H9 (cell line): ENCODE measurements around the gene ADAMTS8. TPM values are rescaled to one million over a fixed set of nuclear protein-coding genes. Genes with fewer than 3 reads are reported as not detected.

ENCODE experiments used
- DNase-seq: peaks from one replicate; pipeline ENCODE4 v3.0.0-alpha.2; 2017
- H2AFZ ChIP-seq: one replicate; pipeline ENCODE4 v1.6.1; 2013; ENCODE audit warnings: mild to moderate bottlenecking, low read length, control low read depth, moderate library complexity
- H2AK5ac ChIP-seq: 2 replicates; pipeline ENCODE4 v1.6.1; 2013; ENCODE audit warnings: low read length, control low read depth, mixed read lengths; ENCODE audit not compliant: insufficient read length
- H2BK120ac ChIP-seq: one replicate; pipeline ENCODE4 v1.6.1; 2013; ENCODE audit warnings: low read depth, mild to moderate bottlenecking, low read length, control low read depth, inconsistent platforms; ENCODE audit not compliant: poor library complexity, severe bottlenecking
- H2BK12ac ChIP-seq: 2 replicates; pipeline ENCODE4 v1.6.1; 2013; ENCODE audit warnings: low read length, control low read depth, mixed read lengths, low read depth; ENCODE audit not compliant: insufficient read length
- H2BK15ac ChIP-seq: 2 replicates; pipeline ENCODE4 v1.6.1; 2013; ENCODE audit warnings: low read depth, low read length, control low read depth
- H2BK20ac ChIP-seq: one replicate; pipeline ENCODE4 v1.6.1; 2013; ENCODE audit warnings: low read depth, mild to moderate bottlenecking, low read length, control low read depth, inconsistent platforms; ENCODE audit not compliant: poor library complexity, severe bottlenecking
- H2BK5ac ChIP-seq: 2 replicates; pipeline ENCODE4 v1.6.1; 2013; ENCODE audit warnings: low read length, control low read depth, mixed read lengths; ENCODE audit not compliant: insufficient read length
- H3K14ac ChIP-seq: 2 replicates; pipeline ENCODE4 v1.6.1; 2013; ENCODE audit warnings: low read length, control low read depth; ENCODE audit not compliant: insufficient read depth
- H3K18ac ChIP-seq: 2 replicates; pipeline ENCODE4 v1.6.1; 2013; ENCODE audit warnings: low read depth, mild to moderate bottlenecking, mixed read lengths, low read length, control low read depth; ENCODE audit not compliant: insufficient read length
- H3K23ac ChIP-seq: 2 replicates; pipeline ENCODE4 v1.6.1; 2013; ENCODE audit warnings: low read length, control low read depth, mixed read lengths, low read depth; ENCODE audit not compliant: insufficient read length
- H3K23me2 ChIP-seq: 2 replicates; pipeline ENCODE4 v1.6.1; 2013; ENCODE audit warnings: low read depth, mild to moderate bottlenecking, mixed read lengths, low read length, control low read depth; ENCODE audit not compliant: insufficient read length, poor library complexity, severe bottlenecking
- H3K27ac ChIP-seq: 2 replicates; pipeline ENCODE4 v1.5.1; 2013; ENCODE audit warnings: low read length, control low read depth, mixed read lengths, low read depth; ENCODE audit not compliant: insufficient read length
- H3K27me3 ChIP-seq: 2 replicates; pipeline ENCODE4 v1.6.1; 2013; ENCODE audit warnings: low read length, control low read depth, inconsistent platforms; ENCODE audit not compliant: insufficient read depth
- H3K4ac ChIP-seq: 2 replicates; pipeline ENCODE4 v1.6.1; 2013; ENCODE audit warnings: low read depth, mild to moderate bottlenecking, control low read depth, inconsistent platforms, low read length, moderate library complexity
- H3K4me1 ChIP-seq: 2 replicates; pipeline ENCODE4 v1.6.1; 2013; ENCODE audit warnings: low read length, control low read depth, inconsistent platforms; ENCODE audit not compliant: insufficient read depth
- H3K4me2 ChIP-seq: 2 replicates; pipeline ENCODE4 v1.6.1; 2013; ENCODE audit warnings: low read length, control low read depth, mixed read lengths; ENCODE audit not compliant: insufficient read length, insufficient read depth
- H3K56ac ChIP-seq: 2 replicates; pipeline ENCODE4 v1.6.1; 2013; ENCODE audit warnings: low read depth, mild to moderate bottlenecking, mixed read lengths, low read length, control low read depth; ENCODE audit not compliant: insufficient read length
- H3K79me1 ChIP-seq: 2 replicates; pipeline ENCODE4 v1.6.1; 2013; ENCODE audit warnings: low read depth, mild to moderate bottlenecking, moderate library complexity, low read length, control low read depth, inconsistent platforms; ENCODE audit not compliant: insufficient read depth, poor library complexity, severe bottlenecking
- H3K79me2 ChIP-seq: 2 replicates; pipeline ENCODE4 v1.6.1; 2013; ENCODE audit warnings: low read length, control low read depth, inconsistent platforms; ENCODE audit not compliant: insufficient read depth
- H3K9ac ChIP-seq: 2 replicates; pipeline ENCODE4 v1.6.1; 2013; ENCODE audit warnings: low read length, control low read depth, mixed read lengths; ENCODE audit not compliant: insufficient read length; ENCODE audit errors: extremely low read depth
- H3K9me3 ChIP-seq: one replicate; pipeline ENCODE4 v1.6.1; 2013; ENCODE audit warnings: low read depth, low read length, inconsistent platforms; ENCODE audit not compliant: control insufficient read depth
- H3T11ph ChIP-seq: one replicate; pipeline ENCODE4 v1.6.1; 2013; ENCODE audit warnings: mild to moderate bottlenecking, low read length, control low read depth, inconsistent platforms
- H4K20me1 ChIP-seq: one replicate; pipeline ENCODE4 v1.6.1; 2013; ENCODE audit not compliant: control insufficient read depth, insufficient read length, insufficient read depth
- H4K5ac ChIP-seq: 2 replicates; pipeline ENCODE4 v1.6.1; 2013; ENCODE audit warnings: low read depth, mild to moderate bottlenecking, mixed read lengths, low read length, control low read depth; ENCODE audit not compliant: insufficient read length
- H4K8ac ChIP-seq: replicated peaks from 2 replicates; pipeline ENCODE4 v1.6.1; 2013; ENCODE audit warnings: low read length, control low read depth, mixed read lengths, low read depth; ENCODE audit not compliant: insufficient read length
- H4K91ac ChIP-seq: 2 replicates; pipeline ENCODE4 v1.6.1; 2013; ENCODE audit warnings: low read depth, mild to moderate bottlenecking, moderate library complexity, mixed read lengths, low read length, control low read depth; ENCODE audit not compliant: insufficient read length
- H3K27ac Mint-ChIP-seq, 3 experiments: 2 replicates in 2 of 3; 3 replicates in 1 of 3; pipeline ENCODE4 v1.8.0; 2020 to 2021; ENCODE audit warnings: mixed read lengths in 3 of 3, mild to moderate bottlenecking in 1 of 3, moderate library complexity in 1 of 3
- H3K27me3 Mint-ChIP-seq: 2 replicates; pipeline ENCODE4 v1.8.0; 2021; ENCODE audit warnings: low read depth, mild to moderate bottlenecking, moderate library complexity, mixed read lengths
- H3K36me3 Mint-ChIP-seq, 3 experiments: 2 replicates in 2 of 3; 3 replicates in 1 of 3; pipeline ENCODE4 v1.8.0; 2020 to 2021; ENCODE audit warnings: low read depth in 3 of 3, mixed read lengths in 3 of 3; ENCODE audit not compliant: insufficient read depth in 1 of 3
- H3K4me1 Mint-ChIP-seq, 2 experiments: 2 replicates each; pipeline ENCODE4 v1.8.0; 2020; ENCODE audit warnings: mixed read lengths in 2 of 2
- H3K4me3 Mint-ChIP-seq, 2 experiments: 2 replicates in 1 of 2; 3 replicates in 1 of 2; pipeline ENCODE4 v1.8.0; 2020 to 2021; ENCODE audit warnings: mild to moderate bottlenecking in 2 of 2, mixed read lengths in 2 of 2, moderate library complexity in 1 of 2
- H3K9me3 Mint-ChIP-seq, 2 experiments: 2 replicates in 1 of 2; 3 replicates in 1 of 2; pipeline ENCODE4 v1.8.0; 2020; ENCODE audit warnings: mild to moderate bottlenecking in 2 of 2, mixed read lengths in 2 of 2, moderate library complexity in 1 of 2
- CTCF ChIP-seq: fragments of 200-600 bp; sonication (generic); conservative IDR thresholded peaks from 3 replicates; pipeline ENCODE4 v1.8.0; 2021; ENCODE audit warnings: antibody characterized with exemption, mild to moderate bottlenecking
- WGBS: extraction: QIAGEN DNeasy Blood & Tissue Kit; methylation state at CpG from one replicate; pipeline ENCODE4 v1.1.7; 2013; ENCODE audit warnings: missing lambda C conversion rate, low lambda C conversion rate, mixed read lengths; ENCODE audit not compliant: insufficient read length; ENCODE audit errors: extremely low coverage; 5-methylcytosine and 5-hydroxymethylcytosine counted together
- total RNA-seq: library from RNA; stranded (reverse); gene quantifications from 2 replicates; pipeline ENCODE4 v1.2.1, GENCODE V29; 2021

ADAMTS8 gene
- total RNA-seq, 1 experiment from 2014 or later, result 5.0 TPM

GRCh38 chr11:130380778-130381177 is 47.6 kb downstream of the ADAMTS8 start:
- Histone ChIP-seq H3K79me2 (no peaks in the 10 kb centered on the region; the same call in 1 of the 2 replicates), H2BK5ac (no peak overlapping the region), H3T11ph (no peak overlapping the region), H4K91ac (peak overlapping the region; percentile 42), H3K4me2 (no peak overlapping the region), H3K27ac (no peak overlapping the region), H2AFZ (no peak overlapping the region), H2BK15ac (no peak overlapping the region), H3K18ac (peak overlapping the region; percentile 18), H2BK20ac (no peak overlapping the region), H3K4me1 (peaks cover 12% of the 10 kb centered on the region; the same call in 1 of the 2 replicates), H3K79me1 (no peaks in the 10 kb centered on the region), H3K14ac (no peak overlapping the region), H3K27me3 (no peaks in the 10 kb centered on the region), H4K8ac (no peak overlapping the region), H2BK120ac (no peak overlapping the region), H3K9ac (no peak overlapping the region), H2BK12ac (no peak overlapping the region), H2AK5ac (no peak overlapping the region), H3K4ac (no peak overlapping the region; the same call in 1 of the 2 replicates), H4K20me1 (no peaks in the 10 kb centered on the region), H3K23me2 (no peaks in the 10 kb centered on the region), H4K5ac (no peak overlapping the region), H3K9me3 (no peaks in the 10 kb centered on the region), H3K56ac (no peak overlapping the region), H3K23ac (no peak overlapping the region)
- Mint-ChIP-seq H3K4me1 (peaks cover 60 to 63% of the 10 kb centered on the region in 2 experiments), H3K4me3 (0 out of 5 replicates have a peak overlapping the region, but pooled peaks of 1 of the 2 experiments have one; percentile 26), H3K9me3 (peaks cover 10 to 13% of the 10 kb centered on the region in 2 experiments), H3K27ac (peak overlapping the region in 1 of 3 experiments; percentile 27; a peak in 1 of 7 replicates), H3K36me3 (peaks cover 0 to 14% (median 11%) of the 10 kb centered on the region in 3 experiments; a peak in 5 of 7 replicates), H3K27me3 (no peaks in the 10 kb centered on the region)
- DNase-seq, result no peak
- no peak for TF ChIP-seq CTCF
- no CpG with 5 or more reads among the region's 5 CpGs for WGBS
